Liver (tissue), 9 donors: ENCODE measurements around the gene FOXO6. TPM values are rescaled to one million over a fixed set of nuclear protein-coding genes. Genes with fewer than 3 reads are reported as not detected.

Experiments
- DNase-seq: peaks from one replicate; pipeline ENCODE4 v3.0.0-alpha.2; 2017; ENCODE audit warnings: low spot score
- H3K27ac ChIP-seq, 2 donors: one replicate each; pipeline ENCODE4 v1.7.0; 2013; ENCODE audit warnings: inconsistent platforms in 2 of 2, low read length in 2 of 2, control low read depth in 1 of 2, low read depth in 1 of 2, mild to moderate bottlenecking in 1 of 2
- H3K27me3 ChIP-seq, 4 donors: one replicate each; pipeline versions ENCODE4 v1.6.1 to v1.7.0; 2013; ENCODE audit warnings: low read length in 3 of 4, inconsistent platforms in 1 of 4, mild to moderate bottlenecking in 1 of 4, moderate library complexity in 1 of 4; ENCODE audit not compliant: control insufficient read depth in 4 of 4, insufficient read depth in 4 of 4
- H3K36me3 ChIP-seq, 4 donors: one replicate each; pipeline versions ENCODE4 v1.6.1 to v1.7.0; 2013; ENCODE audit warnings: low read length in 3 of 4, mild to moderate bottlenecking in 3 of 4, low read depth in 1 of 4, moderate library complexity in 1 of 4; ENCODE audit not compliant: control insufficient read depth in 4 of 4, insufficient read depth in 3 of 4
- H3K4me1 ChIP-seq, 4 donors: one replicate each; pipeline versions ENCODE4 v1.6.1 to v1.7.0; 2013; ENCODE audit warnings: low read length in 3 of 4, mild to moderate bottlenecking in 3 of 4, moderate library complexity in 1 of 4; ENCODE audit not compliant: control insufficient read depth in 4 of 4, insufficient read depth in 4 of 4
- H3K4me3 ChIP-seq, 3 donors: one replicate each; pipeline versions ENCODE4 v1.6.1 to v1.7.0; 2013; ENCODE audit warnings: low read length in 3 of 3, control low read depth in 1 of 3, low read depth in 1 of 3, mild to moderate bottlenecking in 1 of 3
- H3K9ac ChIP-seq, 2 donors: one replicate each; pipeline ENCODE4 v1.7.0; 2013; ENCODE audit warnings: low read length in 2 of 2, mild to moderate bottlenecking in 2 of 2, moderate library complexity in 2 of 2, control low read depth in 1 of 2, low read depth in 1 of 2
- H3K9me3 ChIP-seq, 4 donors: one replicate each; pipeline versions ENCODE4 v1.6.1 to v1.7.0; 2013; ENCODE audit warnings: low read length in 3 of 4; ENCODE audit not compliant: control insufficient read depth in 4 of 4
- ATF3 ChIP-seq: IDR thresholded peaks from 2 replicates; pipeline ENCODE4 v1.6.1; 2016; ENCODE audit warnings: antibody characterized with exemption
- CTCF ChIP-seq: fragments of 150-350 bp; IDR thresholded peaks from 2 replicates; pipeline ENCODE4 v1.5.1; 2017; ENCODE audit warnings: improper control_type of control experiment, low read depth, low read length; ENCODE audit not compliant: missing input control
- EGR1 ChIP-seq, 2 donors: IDR thresholded peaks; 2 replicates each; pipeline ENCODE4 v1.6.1; 2016 to 2018; ENCODE audit warnings: antibody characterized with exemption in 2 of 2, low read depth in 2 of 2
- FOXA1 ChIP-seq: IDR thresholded peaks from 2 replicates; pipeline ENCODE4 v1.6.1; 2016; ENCODE audit warnings: antibody characterized with exemption
- FOXA2 ChIP-seq: IDR thresholded peaks from 2 replicates; pipeline ENCODE4 v1.6.1; 2016; ENCODE audit warnings: antibody characterized with exemption
- GABPA ChIP-seq, 2 donors: IDR thresholded peaks in 1 of 2; conservative IDR thresholded peaks in 1 of 2; 2 replicates each; pipeline ENCODE4 v1.6.1; 2016; ENCODE audit warnings: antibody characterized with exemption in 2 of 2, mild to moderate bottlenecking in 1 of 2, moderate library complexity in 1 of 2
- HNF4A ChIP-seq, 2 donors: conservative IDR thresholded peaks; 2 replicates each; pipeline ENCODE4 v1.6.1; 2016; ENCODE audit warnings: antibody characterized with exemption in 2 of 2, mild to moderate bottlenecking in 2 of 2
- HNF4G ChIP-seq: IDR thresholded peaks from 2 replicates; pipeline ENCODE4 v1.6.1; 2016; ENCODE audit warnings: antibody characterized with exemption
- JUND ChIP-seq, 2 donors: IDR thresholded peaks; 2 replicates each; pipeline ENCODE4 v1.6.1; 2016; ENCODE audit warnings: antibody characterized with exemption in 2 of 2
- NR2F2 ChIP-seq: IDR thresholded peaks from 2 replicates; pipeline ENCODE4 v1.6.1; 2016; ENCODE audit warnings: antibody characterized with exemption
- RAD21 ChIP-seq, 2 donors: IDR thresholded peaks; 2 replicates each; pipeline ENCODE4 v1.6.1; 2016; ENCODE audit warnings: antibody characterized with exemption in 2 of 2, mild to moderate bottlenecking in 2 of 2
- REST ChIP-seq: IDR thresholded peaks from 2 replicates; pipeline ENCODE4 v1.6.1; 2016; ENCODE audit warnings: antibody characterized with exemption, mild to moderate bottlenecking
- RXRA ChIP-seq, 2 donors: IDR thresholded peaks; 2 replicates each; pipeline ENCODE4 v1.6.1; 2017 to 2018; ENCODE audit warnings: antibody characterized with exemption in 2 of 2, mild to moderate bottlenecking in 1 of 2
- SP1 ChIP-seq: IDR thresholded peaks from 2 replicates; pipeline ENCODE4 v1.6.1; 2018; ENCODE audit warnings: antibody characterized with exemption, mild to moderate bottlenecking
- TAF1 ChIP-seq: conservative IDR thresholded peaks from 2 replicates; pipeline ENCODE4 v1.6.1; 2016; ENCODE audit warnings: antibody characterized with exemption, mild to moderate bottlenecking
- YY1 ChIP-seq: IDR thresholded peaks from 2 replicates; pipeline ENCODE4 v1.6.1; 2016; ENCODE audit warnings: antibody characterized with exemption, mild to moderate bottlenecking
- ZBTB33 ChIP-seq: IDR thresholded peaks from 2 replicates; pipeline ENCODE4 v1.6.1; 2016; ENCODE audit warnings: antibody characterized with exemption
- WGBS: extraction: QIAGEN DNeasy Blood & Tissue Kit; methylation state at CpG from one replicate; pipeline ENCODE4 v1.1.7; 2013; 5-methylcytosine and 5-hydroxymethylcytosine counted together
- polyA plus RNA-seq, 2 donors: library from polyadenylated mRNA; stranded (reverse) in 1 of 2; unstranded in 1 of 2; fragments of 200-250 nt in 1 of 2; fragments of >200 nt in 1 of 2; fragmentation: Nextera tagmentation in 1 of 2; extraction: Ambion mirVana in 1 of 2; gene quantifications; one replicate each; pipeline versions ENCODE4 v1.2.1 to v1.2.3, GENCODE V29; 2013 to 2015
- total RNA-seq, 2 donors: library from RNA; depleted of rRNA; stranded (reverse); fragments of >200 nt; gene quantifications; one replicate each; pipeline ENCODE4 v1.2.3, GENCODE V29; 2014
- TF ChIP-seq, protein P1 (sequence below): IDR thresholded peaks from 2 replicates; pipeline ENCODE4 v1.6.1; 2016; ENCODE audit warnings: antibody characterized with exemption
- donor health status: healthy.
- donor health status: healthy.
- donor health status: healthy.
- donor health status: healthy.
- donor health status: healthy.

FOXO6 gene
- total and polyA plus RNA-seq, 4 donors: 0.02 to 0.09 (median 0.08) TPM; not detected in 1

DNA sequence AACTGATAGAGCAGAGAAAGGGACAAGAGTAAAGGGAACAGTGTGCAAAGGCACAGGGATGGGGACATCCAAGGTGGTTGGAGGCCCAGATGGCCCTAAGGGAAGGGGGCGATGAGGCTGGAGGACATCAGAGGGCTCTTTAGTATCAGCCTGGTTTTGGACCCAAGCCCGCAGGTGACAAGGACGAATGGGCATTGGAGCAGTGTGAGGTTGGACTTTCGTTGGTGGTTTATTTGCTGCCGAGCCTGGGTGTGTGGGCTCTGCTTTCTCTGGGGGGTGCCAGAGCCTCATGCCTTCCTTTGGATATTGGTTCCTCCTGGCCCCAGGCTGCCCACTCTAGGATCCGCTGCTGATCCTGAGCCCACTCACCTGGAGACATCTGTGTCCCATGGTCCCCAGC is 12.1 kb downstream of the FOXO6 start:
- Histone ChIP-seq H3K9me3 (no peaks in the 10 kb centered on the region), H3K9ac (no peak overlapping the region), H3K4me3 (no peak overlapping the region), H3K27me3 (no peaks in the 10 kb centered on the region), H3K27ac (no peak overlapping the region), H3K36me3 (no peaks in the 10 kb centered on the region), H3K4me1 (no peaks in the 10 kb centered on the region)
- WGBS: 93% methylated on average over 6 of the region's 6 CpGs
- no peak for DNase-seq
- TF ChIP-seq RXRA (IDR thresholded peaks at IDR 0.05) (no peak), JUND (IDR thresholded peaks at IDR 0.05) (no peak), CTCF (no peak), RAD21 (IDR thresholded peaks at IDR 0.05) (no peak), FOXA1 (no peak), TAF1 (no peak), SP1 (no peak), REST (no peak), ATF3 (no peak), HNF4G (no peak), YY1 (no peak), EGR1 (IDR thresholded peaks at IDR 0.05; ENCODE audit: low read depth in 2 of 2) (no peak)

GRCh38 chr1:41374711-41375110 is 13.5 kb downstream of the FOXO6 start:
- Histone ChIP-seq H3K9ac (no peak overlapping the region), H3K9me3 (no peaks in the 10 kb centered on the region), H3K4me1 (no peaks in the 10 kb centered on the region), H3K27me3 (peaks cover 0 to 3% (median 0%) of the 10 kb centered on the region in 4 donors), H3K4me3 (no peak overlapping the region), H3K27ac (no peak overlapping the region), H3K36me3 (no peaks in the 10 kb centered on the region)
- DNase-seq: no peak
- WGBS: 83% methylated on average over 6 of the region's 6 CpGs
- TF ChIP-seq NR2F2 (no peak), HNF4G (no peak), SP1 (no peak), FOXA2 (no peak), TAF1 (no peak), RXRA (IDR thresholded peaks at IDR 0.05) (no peak), ZBTB33 (no peak), YY1 (no peak), EGR1 (IDR thresholded peaks at IDR 0.05; ENCODE audit: low read depth in 2 of 2) (no peak), REST (no peak), JUND (IDR thresholded peaks at IDR 0.05) (no peak), HNF4A (conservative IDR thresholded peaks at IDR 0.05) (no peak), ATF3 (no peak), GABPA (IDR thresholded peaks at IDR 0.05 in 1 of 2, conservative IDR thresholded peaks at IDR 0.05 in 1 of 2) (no peak), RAD21 (IDR thresholded peaks at IDR 0.05) (no peak), FOXA1 (no peak)
- TF ChIP-seq, protein P1, sequence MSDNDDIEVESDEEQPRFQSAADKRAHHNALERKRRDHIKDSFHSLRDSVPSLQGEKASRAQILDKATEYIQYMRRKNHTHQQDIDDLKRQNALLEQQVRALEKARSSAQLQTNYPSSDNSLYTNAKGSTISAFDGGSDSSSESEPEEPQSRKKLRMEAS: no peak
